ENCODE data around the gene LSG1.

- TF ChIP-seq CTCF (IDR thresholded peaks at IDR 0.05; ENCODE audit: poor library complexity, severe bottlenecking), result no peak
- TF ChIP-seq RAD21 (conservative IDR thresholded peaks at IDR 0.05), result no peak
- no peak for TF ChIP-seq TAF1 (IDR thresholded peaks at IDR 0.05; ENCODE audit: low read depth)
- no peak for TF ChIP-seq SMC3 (conservative IDR thresholded peaks at IDR 0.05; ENCODE audit: poor library complexity)
Measured at GRCh38 chr3:194673761-194674160, 1.8 kb upstream of the LSG1 start.
